Spleen (tissue), 11 donors: Measurements from ENCODE around the gene SHF. TPM values are rescaled to one million over a fixed set of nuclear protein-coding genes. Genes with fewer than 3 reads are reported as not detected.
A peak's percentile ranks its signal among the peaks of the same experiment; 100 is the strongest.

ENCODE experiments used
- DNase-seq: peaks from one replicate; pipeline ENCODE4 v3.0.0-alpha.2; 2020
- H3K27ac ChIP-seq, 8 donors: fragments of 200-600 bp; sonication (generic) in 7 of 8; 1 replicate in 4 of 8; 2 replicates in 4 of 8; pipeline versions ENCODE4 v1.5.0 to v1.8.0; 2016 to 2021; ENCODE audit warnings: inconsistent platforms in 4 of 8, mild to moderate bottlenecking in 4 of 8, moderate library complexity in 1 of 8
- H3K27me3 ChIP-seq, 7 donors: fragments of 200-600 bp; sonication (generic) in 6 of 7; replicated peaks in 1 of 7; 1 replicate in 4 of 7; 2 replicates in 3 of 7; pipeline versions ENCODE4 v1.5.0 to v1.8.0; 2016 to 2021; ENCODE audit warnings: inconsistent platforms in 3 of 7, mild to moderate bottlenecking in 1 of 7
- H3K36me3 ChIP-seq, 6 donors: fragments of 200-600 bp; sonication (generic) in 5 of 6; 1 replicate in 4 of 6; 2 replicates in 2 of 6; pipeline versions ENCODE4 v1.5.0 to v1.8.0; 2016 to 2021; ENCODE audit warnings: inconsistent platforms in 2 of 6
- H3K4me1 ChIP-seq, 6 donors: fragments of 200-600 bp; sonication (generic) in 5 of 6; 1 replicate in 3 of 6; 2 replicates in 3 of 6; pipeline versions ENCODE4 v1.5.0 to v1.8.0; 2016 to 2021; ENCODE audit warnings: inconsistent platforms in 3 of 6
- H3K4me3 ChIP-seq, 8 donors: fragments of 200-600 bp; sonication (generic) in 7 of 8; 1 replicate in 4 of 8; 2 replicates in 4 of 8; pipeline versions ENCODE4 v1.5.0 to v1.8.0; 2016 to 2021; ENCODE audit warnings: inconsistent platforms in 4 of 8, mild to moderate bottlenecking in 4 of 8, moderate library complexity in 2 of 8
- H3K9me3 ChIP-seq, 8 donors: fragments of 200-600 bp; sonication (generic) in 7 of 8; 1 replicate in 4 of 8; 2 replicates in 4 of 8; pipeline versions ENCODE4 v1.5.0 to v1.8.0; 2016 to 2021; ENCODE audit warnings: inconsistent platforms in 4 of 8
- CTCF ChIP-seq, 11 experiments: fragments of 200-600 bp in 7 of 11; fragments of 450-650 bp in 4 of 11; sonication (generic) in 4 of 11; IDR thresholded peaks in 8 of 11; conservative IDR thresholded peaks in 3 of 11; 1 replicate in 7 of 11; 2 replicates in 4 of 11; pipeline versions ENCODE4 v1.4.0 to v1.8.0; 2016 to 2021; ENCODE audit warnings: antibody characterized with exemption in 11 of 11, inconsistent platforms in 4 of 11, mild to moderate bottlenecking in 1 of 11
- POLR2A ChIP-seq, 3 donors: fragments of 450-650 bp; IDR thresholded peaks; one replicate each; pipeline ENCODE4 v1.5.1; 2017; ENCODE audit warnings: antibody characterized with exemption in 3 of 3, mild to moderate bottlenecking in 1 of 3
- POLR2AphosphoS5 ChIP-seq, 3 donors: sonication (generic); formaldehyde crosslinking; IDR thresholded peaks; one replicate each; pipeline ENCODE4 v1.5.1; 2017; ENCODE audit warnings: antibody characterized with exemption in 3 of 3
- WGBS, 5 donors: extraction: QIAGEN DNeasy Blood & Tissue Kit in 3 of 5; methylation state at CpG; one replicate each; pipeline versions ENCODE4 v1.1.5 to v1.1.7; 2013 to 2018; 5-methylcytosine and 5-hydroxymethylcytosine counted together
- intact Hi-C: fragments of 100-400 bp; cut with DNase I; formaldehyde crosslinking; loops from one replicate; pipeline ENCODE4 v1.15.0; 2023; ENCODE audit warnings: low total_unique reads
- polyA plus RNA-seq, 3 donors: library from polyadenylated mRNA; stranded (reverse); fragments of 200-250 nt; gene quantifications; one replicate each; pipeline ENCODE4 v1.2.1, GENCODE V29; 2013
- total RNA-seq, 7 donors: library from RNA; depleted of rRNA in 3 of 7; stranded (reverse); fragments of >200 nt in 3 of 7; fragmentation: NEBNext Ultra II Directional in 4 of 7; extraction: Animal tissue kit (Norgen Biotek cat#: 25700) in 4 of 7; gene quantifications; one replicate each; pipeline versions ENCODE4 v1.1.0 to v1.2.1, GENCODE V29; 2016 to 2021
- donor health status: healthy with polysubstance abuse.
- donor health status: DM: no; HTN: no; CAD: no; lungs with moderate emphysema.
- donor health status: DM: no; HTN: no; CAD: no.
- donor health status: Bipolar disorder and iron deficiency.
- donor health status: healthy.
- donor health status: DM: no; HTN: no; CAD: no.
- donor health status: DM: yes; HTN: yes; CAD: no.

The SHF gene
- total and polyA plus RNA-seq, 10 donors, result 1.9 to 8.8 (median 5.7) TPM

- H3K27ac ChIP-seq, result no peak overlapping the region
- WGBS, 5 donors, result 75 to 90% (median 78%) methylated on average over 4 of the region's 4 CpGs
- DNase-seq, result no peak
Measured at GRCh38 chr15:45146405-45146804, 41.4 kb downstream of the SHF start.

DNA sequence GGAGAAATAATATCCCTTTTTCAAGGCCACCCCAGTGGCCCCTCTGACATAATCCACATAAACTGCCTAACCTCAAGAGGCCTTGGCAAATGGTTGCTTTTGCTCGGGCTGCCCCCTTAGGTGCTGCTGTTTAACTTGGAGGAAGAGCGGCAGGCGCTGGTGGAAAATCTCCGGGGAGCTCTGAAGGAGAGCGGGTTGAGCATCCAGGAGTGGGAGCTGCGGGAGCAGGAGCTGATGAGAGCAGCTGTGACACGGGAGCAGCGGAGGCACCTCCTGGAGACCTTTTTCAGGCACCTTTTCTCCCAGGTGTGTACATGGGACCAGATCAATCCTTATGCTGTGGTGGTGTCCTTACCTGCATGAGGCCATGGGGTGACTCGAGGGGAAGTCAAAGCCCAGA, 43.0 kb downstream of the SHF start:
- Histone ChIP-seq H3K27me3 (peaks cover 0 to 10% (median 0%) of the 10 kb centered on the region in 7 donors), H3K27ac (no peak overlapping the region), H3K4me3 (no peak overlapping the region), H3K4me1 (no peaks in the 10 kb centered on the region), H3K9me3 (no peaks in the 10 kb centered on the region), H3K36me3 (no peaks in the 10 kb centered on the region)
- TF ChIP-seq POLR2A (IDR thresholded peaks at IDR 0.05) (no peak), CTCF (IDR thresholded peaks at IDR 0.05 in 8 of 11, conservative IDR thresholded peaks at IDR 0.05 in 3 of 11) (no peak)
- peak; percentile 49 for DNase-seq
- 82 to 88% (median 85%) methylated on average over 9 of the region's 9 CpGs for WGBS, 5 donors
- intact Hi-C loops, result no loop called here

More at GRCh38 chr15:45146405-45146804, 41.4 kb downstream of the SHF start:
- peaks cover 0 to 8% (median 0%) of the 10 kb centered on the region in 6 donors for H3K36me3 ChIP-seq
- TF ChIP-seq POLR2A (IDR thresholded peaks at IDR 0.05) (no peak), CTCF (IDR thresholded peaks at IDR 0.05 in 8 of 11, conservative IDR thresholded peaks at IDR 0.05 in 3 of 11) (no peak), POLR2AphosphoS5 (IDR thresholded peaks at IDR 0.05) (no peak)
- no peaks in the 10 kb centered on the region for H3K9me3 ChIP-seq
- no peak overlapping the region for H3K4me3 ChIP-seq
- H3K27me3 ChIP-seq, result peaks cover 0 to 10% (median 0%) of the 10 kb centered on the region in 7 donors
- H3K4me1 ChIP-seq, result no peaks in the 10 kb centered on the region
- intact Hi-C loops, result no loop called here

GRCh38 chr15:45143946-45144345, 43.8 kb downstream of the SHF start:
- TF ChIP-seq POLR2AphosphoS5 (IDR thresholded peaks at IDR 0.05) (peak in 1 of 3 donors; percentile 29), POLR2A (IDR thresholded peaks at IDR 0.05) (no peak)
- H3K4me1 ChIP-seq, result no peaks in the 10 kb centered on the region
- intact Hi-C loops, result no loop called here
- H3K27me3 ChIP-seq, result peaks cover 0 to 13% (median 0%) of the 10 kb centered on the region in 7 donors
- DNase-seq, result no peak
- no peak overlapping the region for H3K4me3 ChIP-seq
- WGBS, 5 donors, result 83 to 87% (median 85%) methylated on average over 10 to 11 of the region's 11 CpGs
- no peaks in the 10 kb centered on the region for H3K9me3 ChIP-seq
- no peak overlapping the region for H3K27ac ChIP-seq
- no peaks in the 10 kb centered on the region for H3K36me3 ChIP-seq

- no peak overlapping the region for H3K27ac ChIP-seq
- H3K4me3 ChIP-seq, result no peak overlapping the region
- no peaks in the 10 kb centered on the region for H3K4me1 ChIP-seq
- TF ChIP-seq CTCF (IDR thresholded peaks at IDR 0.05 in 8 of 11, conservative IDR thresholded peaks at IDR 0.05 in 3 of 11) (no peak), POLR2AphosphoS5 (IDR thresholded peaks at IDR 0.05) (no peak), POLR2A (IDR thresholded peaks at IDR 0.05) (no peak)
- H3K9me3 ChIP-seq, result no peaks in the 10 kb centered on the region
- peaks cover 0 to 15% (median 0%) of the 10 kb centered on the region in 7 donors for H3K27me3 ChIP-seq
- 80 to 93% (median 89%) methylated on average over 3 to 7 of the region's 7 CpGs for WGBS, 5 donors
- no peaks in the 10 kb centered on the region for H3K36me3 ChIP-seq
- DNase-seq, result no peak
- intact Hi-C loops, result no loop called here
Measured at GRCh38 chr15:45143056-45143455, 44.7 kb downstream of the SHF start.

DNA sequence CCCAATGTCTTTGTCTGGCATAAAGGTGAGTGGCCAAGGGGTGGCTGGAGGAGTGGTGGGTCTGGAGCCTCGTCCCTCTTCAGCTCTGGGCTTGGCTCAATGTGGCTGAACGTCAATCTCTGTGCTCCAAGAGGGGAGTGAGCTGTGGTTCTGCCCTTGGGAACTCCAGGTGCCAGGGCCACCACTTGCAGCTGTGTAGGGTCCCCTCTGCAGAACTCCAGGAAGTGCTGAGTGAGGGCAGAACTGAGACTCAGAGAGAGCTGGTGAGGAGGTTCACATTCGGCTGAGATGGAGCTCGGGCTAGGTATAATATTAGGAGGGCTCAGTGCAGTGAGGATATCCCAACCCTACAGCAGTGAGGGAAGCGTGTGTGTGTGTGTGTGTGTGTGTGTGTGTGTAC, 46.4 kb downstream of the SHF start:
- WGBS, 5 donors, result 69 to 82% (median 75%) methylated on average over 4 to 5 of the region's 5 CpGs
- no peak overlapping the region for H3K4me3 ChIP-seq
- peak; percentile 47 for DNase-seq
- intact Hi-C loops, result no loop called here
- H3K4me1 ChIP-seq, result peaks cover 0 to 2% (median 0%) of the 10 kb centered on the region in 6 donors
- no peak overlapping the region for H3K27ac ChIP-seq
- no peaks in the 10 kb centered on the region for H3K36me3 ChIP-seq
- H3K9me3 ChIP-seq, result no peaks in the 10 kb centered on the region
- H3K27me3 ChIP-seq, result peaks cover 0 to 29% (median 6%) of the 10 kb centered on the region in 7 donors
- TF ChIP-seq POLR2AphosphoS5 (IDR thresholded peaks at IDR 0.05) (no peak), POLR2A (IDR thresholded peaks at IDR 0.05) (no peak), CTCF (IDR thresholded peaks at IDR 0.05 in 8 of 11, conservative IDR thresholded peaks at IDR 0.05 in 3 of 11) (no peak)
